Measurements from ENCODE around the gene AGAP1.

AGAP1 gene

DNA sequence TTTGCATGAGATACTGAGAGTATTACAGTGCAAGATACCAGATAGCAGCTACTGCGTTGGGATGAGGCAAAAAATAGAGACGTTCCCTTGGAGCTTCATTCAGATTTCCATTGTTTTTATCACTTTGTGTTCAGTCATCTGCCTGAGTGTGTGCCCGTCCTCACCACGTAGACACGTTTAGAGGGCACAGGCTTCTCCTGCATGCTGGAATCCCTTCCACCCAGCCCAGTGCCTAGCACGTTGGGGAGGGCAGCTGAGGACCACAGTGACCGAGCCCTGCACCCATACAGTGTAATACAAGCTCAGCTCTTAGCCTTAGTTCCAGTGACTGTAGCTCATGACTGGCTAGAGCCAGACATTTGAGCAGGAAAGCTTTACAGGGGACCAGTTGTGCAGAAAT, 539.6 kb downstream of the AGAP1 start:
- no peak for DNase-seq

DNA sequence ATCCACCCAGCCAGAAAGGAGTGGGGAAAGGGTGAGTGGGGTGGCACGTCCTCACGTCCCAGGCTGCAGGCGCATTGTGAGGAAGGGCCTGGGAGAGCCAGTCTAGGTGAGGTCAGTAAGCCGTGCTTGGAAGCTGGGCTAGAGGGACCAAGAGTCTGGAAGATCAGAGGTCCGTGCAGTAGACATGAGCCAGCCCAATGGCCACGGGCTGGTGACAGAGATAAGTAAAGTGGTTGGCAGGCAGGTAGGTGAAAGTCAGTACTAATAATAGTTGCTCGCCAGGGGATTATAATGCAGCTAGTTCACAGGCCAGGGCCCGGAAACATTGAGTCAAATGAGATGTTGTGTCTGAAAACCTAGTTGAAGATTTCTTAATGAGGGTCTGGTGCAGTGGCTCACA, 541.1 kb downstream of the AGAP1 start:
- DNase-seq: no peak

GRCh38 chr2:236036045-236036444, 542.2 kb downstream of the AGAP1 start:
- DNase-seq: no peak

DNA sequence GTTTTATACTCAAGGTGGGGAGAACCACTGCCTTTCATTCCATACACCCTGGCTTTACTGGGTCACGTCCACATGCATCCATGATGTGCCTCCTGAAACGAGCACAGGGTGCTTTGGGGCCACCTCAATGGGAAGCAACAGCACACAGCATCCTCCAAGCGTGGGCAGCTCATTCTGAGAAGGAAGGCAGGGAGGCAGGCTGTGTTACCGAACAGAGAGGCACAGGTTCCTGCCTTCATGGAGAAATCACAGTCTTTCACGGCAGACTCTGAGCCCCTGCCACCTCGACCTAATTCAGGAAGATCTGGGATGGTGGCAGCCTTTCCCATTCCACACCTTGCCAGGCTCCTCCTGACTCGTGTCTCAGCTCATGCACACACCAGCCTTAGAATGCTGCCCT, 544.3 kb downstream of the AGAP1 start:
- DNase-seq: no peak

- no peak for DNase-seq
Observed at GRCh38 chr2:236040600-236041328, 546.9 kb downstream of the AGAP1 start.

GRCh38 chr2:236041616-236042015, 547.8 kb downstream of the AGAP1 start:
- no peak for DNase-seq

DNA sequence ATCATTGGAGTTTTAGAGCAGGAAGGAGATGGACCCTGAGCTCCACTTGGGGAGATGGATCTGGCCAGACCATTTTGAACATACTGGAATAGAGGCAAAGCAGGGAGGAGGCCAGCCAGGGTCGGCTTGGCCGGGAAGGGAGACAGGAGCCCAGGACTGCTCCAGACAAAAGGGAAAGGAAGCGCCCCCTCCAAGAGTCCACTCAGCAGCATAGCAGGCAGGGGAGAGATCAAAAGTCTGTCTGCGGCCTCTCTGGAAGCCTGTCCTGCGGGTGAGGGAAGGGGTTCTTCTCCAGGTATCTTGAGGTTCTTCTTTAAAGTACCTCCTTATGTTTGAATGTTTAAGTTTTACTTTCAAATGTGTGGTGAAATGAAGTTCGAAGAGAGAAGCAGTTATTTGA, 548.2 kb downstream of the AGAP1 start:
- DNase-seq: no peak

DNA sequence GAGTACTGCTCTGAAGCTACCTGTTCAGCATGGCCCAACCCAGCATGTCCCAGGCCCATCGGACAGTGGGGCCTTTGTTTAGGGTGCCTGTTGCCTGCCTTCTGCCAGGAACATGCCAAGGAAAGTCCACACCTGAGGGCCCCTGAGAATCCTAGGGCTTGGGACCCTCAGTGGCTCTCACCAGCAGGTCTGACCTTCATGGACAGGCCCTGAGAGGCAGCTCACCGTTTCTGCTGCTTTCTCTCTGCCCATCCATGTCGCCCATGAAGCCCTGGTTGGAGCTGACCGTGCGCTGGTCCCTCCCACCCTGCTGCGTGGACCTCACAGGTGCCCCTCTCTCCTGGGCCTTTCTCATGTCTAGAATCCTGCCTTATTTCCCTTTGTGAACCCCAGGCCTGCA, 550.3 kb downstream of the AGAP1 start:
- DNase-seq: no peak

GRCh38 chr2:236045251-236046235, 551.7 kb downstream of the AGAP1 start:
- DNase-seq: no peak

DNA sequence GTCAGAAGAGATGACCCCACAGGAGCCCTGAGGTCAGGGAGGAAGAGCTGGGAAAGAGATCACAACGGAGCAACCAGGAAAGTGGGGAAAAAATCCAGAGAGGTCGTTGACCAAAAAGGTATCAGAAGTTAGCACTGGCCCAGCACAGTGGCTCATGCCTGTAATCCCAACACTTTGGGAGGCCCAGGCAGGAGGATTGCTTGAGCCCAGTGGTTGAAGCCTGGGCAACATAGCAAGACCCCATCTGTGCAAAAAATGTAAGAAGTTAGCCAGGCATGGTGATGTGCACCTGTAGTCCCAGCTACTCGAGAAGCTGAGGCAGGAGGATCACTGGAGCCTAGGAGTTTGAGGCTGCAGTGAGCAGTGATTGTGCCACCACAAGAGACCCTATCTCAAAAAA, 552.9 kb downstream of the AGAP1 start:
- DNase-seq: no peak

GRCh38 chr2:236047176-236047575, 553.3 kb downstream of the AGAP1 start:
- no peak for DNase-seq

- DNase-seq: peak; percentile 35
Observed at GRCh38 chr2:236047886-236048540, 554.2 kb downstream of the AGAP1 start.

DNA sequence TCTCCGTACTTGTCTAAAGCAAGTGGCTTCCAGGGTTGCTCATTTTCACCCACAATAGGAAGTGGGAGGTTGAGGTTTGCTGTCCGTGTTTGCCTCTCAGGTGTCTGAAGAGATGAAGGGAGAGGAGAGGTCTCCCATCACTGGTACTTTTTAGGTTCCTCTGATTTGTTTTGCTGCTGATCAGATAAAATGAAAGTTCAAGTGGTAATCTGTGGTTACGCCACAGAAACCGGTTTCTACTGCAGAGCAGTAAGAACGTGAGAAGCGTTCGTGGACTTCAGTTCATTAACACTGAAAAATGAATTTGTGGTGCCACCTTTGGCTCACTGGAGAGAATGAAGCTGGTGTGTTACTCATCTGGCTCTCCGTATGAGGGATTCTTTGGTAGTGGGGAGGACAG, 556.1 kb downstream of the AGAP1 start:
- no peak for DNase-seq

DNA sequence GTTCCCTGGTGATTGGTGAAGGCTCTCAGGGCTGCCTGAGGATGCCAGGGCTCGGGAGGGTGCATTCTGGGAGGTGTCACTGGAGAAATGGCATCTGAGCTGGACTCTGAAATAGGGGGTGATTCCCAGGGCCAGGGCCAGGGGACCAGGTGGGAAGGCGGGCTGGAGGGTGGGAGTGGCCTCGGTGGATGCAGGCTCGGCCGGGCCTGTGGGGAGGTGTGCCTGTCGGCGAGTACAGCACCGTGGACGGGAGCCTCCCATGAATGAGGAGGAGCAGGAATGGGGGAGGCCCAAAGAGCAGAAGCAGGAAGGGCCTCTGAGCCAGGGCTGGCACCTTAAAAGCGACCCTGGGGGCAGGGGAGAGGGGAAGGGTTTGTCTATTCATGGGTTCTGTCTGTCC, 557.5 kb downstream of the AGAP1 start:
- DNase-seq: no peak

DNA sequence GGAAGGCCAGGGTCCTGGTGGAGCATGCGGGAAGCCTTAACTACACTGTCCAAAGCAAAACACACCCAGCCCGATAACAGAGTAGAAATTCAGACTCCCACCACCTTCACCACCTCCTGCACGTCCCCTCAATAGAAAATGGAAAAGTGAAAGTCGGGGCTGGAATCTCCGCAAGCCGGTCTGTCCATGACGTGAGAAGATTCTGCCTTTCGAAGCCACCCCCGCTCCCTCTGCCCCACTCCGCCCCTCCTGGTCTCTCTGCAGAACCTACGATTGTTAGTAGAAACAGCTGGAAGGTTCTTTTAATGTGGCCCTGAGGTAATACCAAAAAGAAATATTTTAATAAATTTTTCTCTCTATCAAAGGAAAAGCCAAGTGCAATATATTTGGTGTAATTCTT, 558.0 kb downstream of the AGAP1 start:
- DNase-seq: no peak

DNA sequence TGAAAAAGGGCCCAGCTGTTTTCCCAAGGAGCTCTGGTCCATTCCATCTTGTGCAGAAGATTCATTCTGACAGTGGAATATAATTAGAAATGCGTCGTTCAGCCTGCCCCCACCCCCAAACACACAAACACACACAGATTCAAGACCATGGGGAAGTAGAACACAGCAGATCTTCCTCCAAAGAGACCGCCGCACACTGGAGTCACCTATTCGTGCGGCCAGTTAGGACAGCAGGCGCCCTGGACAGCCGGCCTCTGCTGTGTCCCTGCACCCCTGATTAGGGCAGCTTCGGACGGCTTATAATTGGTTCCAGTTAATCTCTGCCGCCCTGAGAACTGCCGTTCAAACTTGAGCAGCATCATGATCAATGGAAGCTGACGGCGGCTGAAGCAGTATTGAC, 558.4 kb downstream of the AGAP1 start:
- DNase-seq: no peak

DNA sequence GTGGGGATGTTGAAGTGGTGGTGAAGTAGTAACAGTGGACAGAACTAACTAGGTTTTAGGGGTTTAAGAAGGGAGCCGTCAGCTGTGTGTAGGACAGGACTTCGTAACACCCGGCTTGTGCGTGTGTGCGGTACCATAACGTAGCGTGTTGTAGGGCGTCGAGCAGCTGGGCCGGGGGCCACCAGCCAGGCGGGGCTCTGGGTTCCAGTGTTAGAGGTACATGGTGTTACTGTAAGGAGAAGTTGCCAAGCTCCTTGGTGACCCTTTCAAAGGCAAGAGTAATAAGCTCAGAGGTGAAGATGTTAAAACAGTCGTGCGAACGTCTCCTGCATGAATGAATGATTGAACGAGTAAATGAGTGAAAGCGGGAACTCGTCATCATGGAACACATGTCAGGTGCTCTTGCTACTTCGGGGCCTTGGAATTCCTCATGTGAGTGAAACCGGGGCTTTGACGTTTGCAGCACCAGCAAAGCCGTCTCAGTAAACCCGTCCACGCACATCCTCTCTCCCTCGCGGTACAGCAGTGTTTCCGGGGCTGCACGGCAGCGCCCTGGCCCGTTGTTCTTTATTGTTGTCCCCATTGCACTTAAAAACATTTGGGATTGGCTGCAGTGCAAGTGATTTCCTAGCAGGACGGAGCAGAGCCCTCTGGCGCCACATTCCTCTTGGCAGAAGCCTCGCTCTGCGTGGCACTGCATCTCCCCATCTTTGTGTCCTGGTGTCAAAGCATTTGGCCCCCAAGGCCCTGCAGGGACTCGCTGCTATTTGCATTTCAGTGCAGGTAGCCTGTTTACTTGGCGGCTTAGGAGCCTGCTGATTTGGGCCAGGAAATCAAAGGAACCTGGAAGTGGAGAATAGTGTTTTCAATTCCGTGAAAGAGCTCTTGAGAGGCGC, 559.3 kb downstream of the AGAP1 start:
- DNase-seq: no peak

GRCh38 chr2:236054125-236054524, 560.3 kb downstream of the AGAP1 start:
- DNase-seq: no peak

DNA sequence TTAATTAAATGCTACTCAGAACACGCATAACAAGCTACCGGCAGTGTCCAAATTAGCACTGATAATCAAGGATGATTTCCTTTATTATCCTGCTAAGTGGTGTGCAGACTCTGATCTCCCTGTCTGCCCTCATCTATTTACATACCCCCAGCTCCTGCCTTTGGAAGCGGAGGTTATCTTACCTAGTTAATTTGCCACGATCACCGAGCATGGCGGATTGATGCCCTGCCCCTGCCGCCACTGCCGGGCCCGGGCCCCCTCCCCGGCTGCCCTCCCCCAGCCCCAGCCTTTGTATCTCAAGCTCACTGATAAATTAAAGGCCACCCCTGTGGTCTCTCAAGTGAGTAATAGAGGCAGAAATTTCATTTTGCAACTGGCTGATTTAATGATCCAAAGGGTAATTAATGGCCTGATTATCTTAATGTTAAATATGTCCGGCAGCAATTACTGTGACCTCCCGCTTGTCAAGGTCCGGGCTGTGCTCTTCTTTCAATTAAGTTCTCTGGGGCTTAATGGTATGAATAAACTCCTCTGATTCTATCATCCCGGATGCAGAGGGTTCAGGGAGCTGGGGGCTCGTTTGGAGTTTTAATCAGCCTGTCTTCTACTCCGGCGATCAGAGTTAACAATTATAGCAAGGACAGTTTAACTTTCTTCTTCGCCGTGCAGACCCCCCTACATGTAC, 560.9 kb downstream of the AGAP1 start:
- no peak for DNase-seq

- no peak for DNase-seq
Observed at GRCh38 chr2:236055471-236055870, 561.6 kb downstream of the AGAP1 start.

GRCh38 chr2:236056141-236056540, 562.3 kb downstream of the AGAP1 start:
- DNase-seq: no peak

DNA sequence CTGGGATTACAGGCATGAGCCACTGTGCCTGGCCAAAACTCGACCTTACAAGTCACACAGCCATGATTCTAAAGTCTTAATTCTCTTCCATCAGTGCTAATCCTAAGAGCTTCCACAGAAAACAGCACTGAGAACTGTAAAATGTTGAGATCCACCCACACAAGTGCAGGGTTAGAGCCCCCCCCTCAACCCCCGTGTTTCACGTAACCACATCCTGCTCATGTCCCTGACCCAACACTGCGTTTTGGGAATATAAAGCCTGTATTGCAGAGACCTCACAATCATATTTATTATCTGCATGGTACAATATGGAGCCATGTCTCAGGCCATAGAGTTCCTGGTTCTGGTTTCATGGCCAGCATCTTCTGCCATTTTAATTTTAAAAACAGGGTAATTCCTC, 563.5 kb downstream of the AGAP1 start:
- no peak for DNase-seq
